ENCODE data around the gene LRRIQ4.

The LRRIQ4 gene

DNA sequence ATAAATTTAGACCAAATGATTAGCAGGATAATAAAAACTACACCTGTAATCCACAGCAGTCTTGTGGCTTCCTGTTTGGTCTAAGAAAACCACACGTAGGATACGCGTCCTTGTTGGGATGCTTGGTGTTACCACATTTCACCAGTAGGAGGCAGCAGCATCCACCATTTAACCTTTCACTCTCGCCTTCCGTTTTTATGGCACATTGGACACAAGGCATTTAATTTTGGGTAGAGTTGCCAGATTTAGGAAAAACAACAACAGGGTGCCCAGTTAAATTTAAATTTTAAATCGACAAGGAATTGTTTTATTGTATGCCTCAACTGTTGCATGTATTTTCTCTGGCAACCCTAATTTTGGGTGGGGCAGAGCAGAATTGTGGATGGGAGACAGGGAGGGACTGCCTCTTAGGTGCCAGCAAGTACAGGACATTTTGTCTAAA lies 50.8 kb downstream of the LRRIQ4 start:
- peak; percentile 74 for DNase-seq

DNA sequence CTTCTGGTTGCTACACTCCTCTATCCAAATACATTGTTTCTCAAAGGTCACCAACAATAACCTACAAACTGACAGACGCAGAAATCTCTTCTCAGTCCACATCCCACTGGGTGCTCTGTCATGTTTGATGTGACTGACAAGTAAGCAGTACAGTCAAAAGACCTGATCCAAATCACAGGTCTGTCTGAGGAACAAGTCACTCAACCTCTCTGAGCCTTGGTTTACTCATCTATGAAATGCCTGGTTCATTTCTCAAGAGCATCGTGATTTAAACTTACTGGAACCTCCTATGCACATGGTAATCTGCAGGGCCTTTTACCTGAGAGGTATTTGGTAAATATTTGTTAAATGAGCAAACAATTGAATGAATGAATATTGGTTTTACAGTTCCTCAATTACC lies 51.6 kb downstream of the LRRIQ4 start:
- DNase-seq: no peak

DNA sequence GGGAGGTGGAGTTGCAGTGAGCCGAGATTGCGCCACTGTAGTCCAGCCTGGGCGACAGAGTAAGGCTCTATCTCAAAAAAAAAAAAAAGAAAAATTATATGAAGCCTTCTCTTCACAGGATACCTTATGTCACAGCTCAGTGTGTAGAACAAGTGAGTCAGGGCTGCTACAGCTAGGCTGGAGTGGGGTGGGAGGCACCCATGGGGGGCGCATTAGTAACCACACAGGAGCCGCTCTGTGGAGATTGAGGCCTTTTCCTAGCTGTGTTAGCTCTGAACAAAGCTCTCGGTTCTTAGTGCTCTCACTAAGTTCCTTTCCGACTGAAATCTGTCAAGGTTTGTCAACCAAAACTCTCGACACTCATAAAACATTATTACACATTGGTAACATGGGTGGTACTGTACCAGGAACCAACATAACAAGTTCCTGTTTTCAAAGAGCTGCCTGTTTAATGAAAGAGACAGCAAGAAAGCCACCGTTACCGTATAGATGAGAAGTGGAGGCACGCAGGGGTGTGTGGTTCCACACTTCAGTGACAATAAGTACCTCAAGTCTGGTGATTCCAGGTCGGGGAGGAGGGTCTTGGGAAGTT lies 52.6 kb downstream of the LRRIQ4 start:
- no peak for DNase-seq

DNA sequence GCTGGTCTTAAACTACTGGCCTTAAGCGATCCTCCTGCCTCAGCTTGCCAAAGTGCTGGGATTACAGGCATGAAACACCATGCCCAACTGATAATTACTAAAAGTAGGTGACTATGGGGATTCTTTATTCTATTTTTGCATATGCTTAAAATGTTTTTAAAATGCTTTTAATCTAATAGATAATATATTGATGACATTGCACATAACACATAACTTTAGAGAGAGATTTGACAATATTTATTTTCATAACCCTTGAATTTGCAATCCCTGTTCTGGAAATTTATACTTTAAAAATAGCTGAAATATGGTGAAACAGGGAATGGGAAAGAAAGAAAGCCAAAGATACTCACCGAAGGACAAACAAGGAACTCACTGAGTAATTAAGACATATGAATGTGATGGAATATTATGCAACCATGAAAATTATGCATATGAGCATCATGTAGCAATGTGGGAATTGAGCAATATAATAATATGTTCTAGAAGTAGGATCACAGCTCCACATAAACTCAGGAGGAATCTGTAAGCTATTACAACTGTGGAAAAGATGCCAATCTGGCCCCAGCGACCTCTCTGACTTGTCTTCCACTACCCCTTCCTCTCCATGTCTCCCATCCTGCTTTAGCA lies 55.0 kb downstream of the LRRIQ4 start:
- DNase-seq: no peak

DNA sequence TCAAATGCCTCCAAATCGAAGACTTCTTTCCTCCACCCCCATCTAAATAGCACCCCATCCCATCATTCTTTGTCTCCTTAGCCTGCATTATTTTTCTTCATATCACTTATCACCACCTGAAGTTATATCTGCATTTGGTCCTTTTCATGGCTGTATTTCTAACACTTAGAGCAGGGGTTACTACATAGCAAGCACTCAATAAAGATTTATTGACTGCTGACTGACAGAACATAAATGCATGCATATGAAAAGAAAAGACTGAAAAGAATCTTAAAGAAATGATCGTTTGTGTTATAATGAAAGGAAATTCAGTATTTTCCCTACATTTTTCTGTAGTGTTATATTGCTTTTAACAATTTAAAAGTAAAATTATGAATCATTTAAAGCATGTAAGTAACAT lies 55.7 kb downstream of the LRRIQ4 start:
- DNase-seq: no peak

DNA sequence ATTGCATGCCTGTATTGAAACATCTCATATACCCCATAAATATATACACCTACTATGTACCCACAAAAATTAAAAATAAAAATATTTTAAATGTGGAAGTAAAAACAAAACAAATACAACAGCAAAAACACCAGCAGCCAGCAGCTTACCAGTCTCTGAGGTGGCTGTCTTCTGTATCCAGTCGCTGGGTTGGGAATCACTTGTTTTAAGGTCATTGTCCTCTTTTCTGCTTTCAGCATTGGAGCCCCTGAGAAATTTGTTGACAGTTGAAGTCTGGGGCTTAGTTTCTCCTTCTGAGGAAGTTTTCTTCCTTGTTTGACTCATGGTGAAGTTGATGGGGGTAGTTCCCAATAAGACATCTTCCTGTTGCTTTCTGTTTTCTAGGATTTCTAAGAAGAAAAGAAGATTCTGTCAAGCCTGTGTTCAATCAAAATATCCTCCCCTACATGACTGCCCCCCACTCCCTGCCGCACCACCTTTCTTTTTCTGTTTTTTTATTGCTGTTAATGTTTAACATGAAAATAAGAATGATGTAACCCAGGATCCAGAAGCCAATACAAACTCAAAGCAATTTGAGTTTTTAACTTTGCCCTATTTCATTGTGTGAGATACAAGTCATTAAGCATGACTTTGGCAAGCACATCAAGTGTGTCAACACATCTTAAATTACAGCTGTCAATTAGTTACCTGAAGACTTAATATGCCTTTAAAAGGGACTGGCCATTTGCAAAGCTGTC lies 57.0 kb downstream of the LRRIQ4 start, which contains the start of gene LRRC31:
TSS of gene LRRC31 (minus strand) at position 452 of the 737 bp plus-strand sequence. CDS start at position 324, 128 bp downstream.
- DNase-seq: no peak

DNA sequence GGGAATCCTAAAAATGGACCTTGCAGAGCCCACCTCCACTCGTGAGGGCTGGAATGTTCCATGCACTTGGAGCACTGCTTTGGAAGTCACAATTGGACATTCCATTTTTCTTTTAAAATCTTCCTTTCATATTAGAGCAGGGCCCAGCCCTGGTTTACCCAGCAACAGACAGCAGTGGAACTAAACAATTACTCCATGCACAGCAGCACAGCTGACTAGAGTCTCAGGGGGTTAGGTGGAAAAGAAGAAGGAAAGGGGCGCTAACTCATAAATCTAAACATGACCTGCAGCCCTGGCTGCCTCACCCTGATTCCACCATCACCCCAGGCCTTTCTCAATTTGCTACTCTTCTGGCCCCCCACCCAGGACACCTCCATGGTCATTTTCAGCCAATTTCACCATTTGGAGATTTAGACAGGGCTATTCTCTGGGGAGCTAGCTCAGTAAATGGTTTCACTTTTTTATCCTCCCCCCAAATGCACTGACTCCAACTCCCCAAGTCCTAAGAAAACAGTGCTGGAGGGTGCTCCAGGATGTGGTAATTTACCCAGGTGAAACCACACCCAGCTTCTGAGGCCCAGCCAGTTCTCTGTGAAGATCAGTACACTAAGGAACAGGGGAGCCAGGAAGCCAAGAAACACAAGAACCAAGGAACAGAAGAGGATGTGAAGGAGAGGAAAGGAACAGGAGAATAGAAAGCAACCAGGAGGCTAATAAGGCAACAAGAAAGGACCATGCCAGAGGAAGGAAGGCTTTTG lies 58.6 kb downstream of the LRRIQ4 start:
- no peak for DNase-seq

DNA sequence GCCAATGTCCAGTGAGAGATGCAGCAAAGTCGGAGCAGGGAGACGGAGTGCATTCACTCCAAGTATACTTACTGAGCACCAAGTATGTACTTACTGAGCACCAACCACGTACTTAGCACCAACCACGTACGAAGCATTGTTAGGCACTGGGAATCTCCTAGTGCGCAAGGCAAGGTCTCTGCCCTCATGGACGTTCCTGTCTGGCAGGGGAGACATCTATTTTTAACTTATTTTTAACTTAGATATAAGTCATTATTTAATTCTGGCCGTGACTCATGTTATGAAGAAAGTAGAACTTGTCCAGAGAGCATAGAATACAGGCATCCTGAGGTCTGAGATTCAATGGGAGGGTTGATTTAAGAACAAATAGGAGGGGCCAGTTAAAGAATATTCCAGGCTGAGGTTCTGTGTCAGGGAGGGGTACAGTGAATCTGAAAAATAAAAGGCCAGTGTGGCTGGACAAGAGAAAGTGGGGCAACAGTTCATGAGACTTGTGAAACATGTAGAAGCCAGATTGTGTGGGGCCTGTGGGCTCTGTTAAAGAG lies 66.4 kb downstream of the LRRIQ4 start:
- no peak for DNase-seq

DNA sequence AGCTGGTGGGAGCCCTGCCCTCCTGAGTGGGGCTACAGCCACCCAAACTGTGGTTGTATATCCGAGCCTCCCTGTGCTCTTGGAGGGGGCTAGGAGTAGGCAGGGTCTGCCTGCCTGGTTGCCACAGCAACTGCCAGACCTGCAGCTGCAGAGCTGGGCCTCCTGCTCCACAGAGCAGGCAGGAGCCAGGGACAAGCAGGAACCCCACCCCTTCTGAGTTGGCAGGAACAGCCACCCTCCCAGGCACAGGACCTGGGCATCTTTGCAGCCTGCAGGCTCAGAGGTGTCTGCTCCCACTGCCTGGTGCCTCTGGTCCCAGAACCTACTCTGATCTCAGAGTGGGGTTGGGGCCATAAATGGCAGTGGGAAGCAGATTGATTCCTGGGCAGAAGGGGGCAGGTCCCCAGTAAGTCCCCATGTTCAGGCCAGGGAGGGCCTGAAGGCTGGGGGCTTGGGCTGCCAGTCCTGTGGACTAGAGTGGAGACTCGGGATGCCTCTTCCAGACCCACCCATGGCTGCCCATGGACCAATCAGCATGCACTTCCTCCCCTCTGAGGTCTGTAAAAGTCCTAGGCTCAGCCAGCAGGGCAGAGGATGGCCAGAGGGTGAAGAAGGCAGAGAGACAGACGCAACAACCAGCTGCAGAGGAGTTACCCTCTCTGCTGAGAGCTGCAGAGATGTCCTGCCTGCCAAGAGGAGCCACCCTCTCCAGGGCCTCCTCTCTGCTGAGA lies 67.3 kb downstream of the LRRIQ4 start:
- DNase-seq: no peak

DNA sequence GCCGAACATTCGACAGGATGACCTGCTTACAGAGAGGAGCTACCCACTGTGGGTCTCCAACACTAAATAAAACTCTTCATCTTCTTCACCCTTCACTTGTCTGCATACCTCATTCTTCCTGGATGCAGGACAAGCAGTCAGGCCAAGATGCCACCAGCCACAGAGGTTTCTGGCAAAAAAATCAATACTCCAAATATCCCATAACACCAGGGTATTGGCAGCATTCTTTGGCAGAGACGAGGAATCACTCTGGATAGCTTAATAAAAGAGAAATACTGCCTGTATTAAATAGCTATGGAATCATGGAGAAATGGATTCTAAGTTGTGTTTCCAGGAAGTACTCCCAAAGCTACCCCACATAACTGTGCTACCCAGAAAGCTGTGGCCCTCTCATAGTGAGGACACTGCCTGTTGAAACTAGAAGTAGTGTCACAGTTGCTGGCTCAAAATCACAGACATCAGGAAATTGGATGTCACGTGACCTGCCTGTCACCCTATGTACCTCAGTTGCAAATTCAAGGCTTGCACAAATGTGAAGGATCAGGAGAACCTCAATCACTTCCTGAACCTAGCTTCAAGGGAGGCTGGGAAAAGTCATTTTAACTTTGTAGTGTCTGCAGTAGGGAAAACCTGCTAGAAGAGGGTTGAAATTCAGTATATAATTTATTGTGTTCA lies 68.0 kb downstream of the LRRIQ4 start:
- no peak for DNase-seq

DNA sequence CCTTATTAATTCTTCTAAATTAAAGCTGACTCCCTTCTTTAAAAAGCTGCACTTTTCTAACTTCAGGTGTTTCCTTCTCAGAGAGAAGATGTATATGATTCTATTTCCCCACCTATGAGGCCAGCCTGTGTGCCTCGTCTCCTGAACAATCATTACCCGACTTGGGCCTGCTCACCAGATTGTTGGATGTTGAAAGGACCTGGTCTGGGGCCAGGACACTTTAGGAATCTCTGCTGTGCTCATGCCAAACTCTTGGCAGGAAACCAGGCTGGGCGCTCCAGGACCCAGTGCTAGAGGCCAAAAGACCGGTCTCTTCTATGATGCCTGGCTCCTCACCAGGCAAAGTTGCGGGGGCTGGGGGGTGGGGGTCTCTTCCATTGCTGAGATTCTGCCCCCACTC lies 74.0 kb downstream of the LRRIQ4 start:
- no peak for DNase-seq

All from CD4-positive, alpha-beta T cell treated with Interleukin-21 for 1 hour (primary cell).